ENCODE results near the gene PYROXD2. TPM values are rescaled to one million over a fixed set of nuclear protein-coding genes. Genes with fewer than 3 reads are reported as not detected.

The PYROXD2 gene
- total RNA-seq, 1 donor from 2014 or later = 5.0 TPM

DNA sequence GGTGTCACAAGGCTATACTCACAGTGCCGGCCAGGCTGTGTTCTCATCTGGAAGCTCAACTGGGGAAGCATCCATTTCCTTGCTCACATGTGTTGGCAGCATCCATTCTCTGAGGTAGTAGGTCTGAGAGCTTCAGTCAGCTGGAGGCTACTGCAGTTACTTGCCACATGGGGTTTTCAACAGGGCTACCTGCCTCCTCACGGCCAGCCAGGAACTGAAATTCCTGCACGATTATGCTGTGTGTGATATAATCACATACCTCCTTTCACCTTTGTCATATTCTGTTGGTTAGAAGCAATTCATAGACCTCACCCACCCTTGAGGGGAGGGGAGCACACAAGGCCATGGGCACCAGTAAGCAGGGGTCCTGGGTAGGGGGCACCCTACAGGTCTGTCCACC is 37.4 kb downstream of the PYROXD2 start:
- DNase-seq (ENCODE audit: low read depth, low spot score) = no peak
- Mint-ChIP-seq H3K27ac (ENCODE audit: unreplicated experiment) (no peak overlapping the region), H3K4me1 (peaks cover 3% of the 10 kb centered on the region), H3K27me3 (ENCODE audit: low read depth) (peaks cover 5% of the 10 kb centered on the region), H3K4me3 (no peak overlapping the region), H3K9me3 (no peaks in the 10 kb centered on the region), H3K36me3 (ENCODE audit: low read depth) (no peaks in the 10 kb centered on the region)
- TF ChIP-seq, protein P1, sequence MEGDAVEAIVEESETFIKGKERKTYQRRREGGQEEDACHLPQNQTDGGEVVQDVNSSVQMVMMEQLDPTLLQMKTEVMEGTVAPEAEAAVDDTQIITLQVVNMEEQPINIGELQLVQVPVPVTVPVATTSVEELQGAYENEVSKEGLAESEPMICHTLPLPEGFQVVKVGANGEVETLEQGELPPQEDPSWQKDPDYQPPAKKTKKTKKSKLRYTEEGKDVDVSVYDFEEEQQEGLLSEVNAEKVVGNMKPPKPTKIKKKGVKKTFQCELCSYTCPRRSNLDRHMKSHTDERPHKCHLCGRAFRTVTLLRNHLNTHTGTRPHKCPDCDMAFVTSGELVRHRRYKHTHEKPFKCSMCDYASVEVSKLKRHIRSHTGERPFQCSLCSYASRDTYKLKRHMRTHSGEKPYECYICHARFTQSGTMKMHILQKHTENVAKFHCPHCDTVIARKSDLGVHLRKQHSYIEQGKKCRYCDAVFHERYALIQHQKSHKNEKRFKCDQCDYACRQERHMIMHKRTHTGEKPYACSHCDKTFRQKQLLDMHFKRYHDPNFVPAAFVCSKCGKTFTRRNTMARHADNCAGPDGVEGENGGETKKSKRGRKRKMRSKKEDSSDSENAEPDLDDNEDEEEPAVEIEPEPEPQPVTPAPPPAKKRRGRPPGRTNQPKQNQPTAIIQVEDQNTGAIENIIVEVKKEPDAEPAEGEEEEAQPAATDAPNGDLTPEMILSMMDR (conservative IDR thresholded peaks at IDR 0.05) = no peak

DNA sequence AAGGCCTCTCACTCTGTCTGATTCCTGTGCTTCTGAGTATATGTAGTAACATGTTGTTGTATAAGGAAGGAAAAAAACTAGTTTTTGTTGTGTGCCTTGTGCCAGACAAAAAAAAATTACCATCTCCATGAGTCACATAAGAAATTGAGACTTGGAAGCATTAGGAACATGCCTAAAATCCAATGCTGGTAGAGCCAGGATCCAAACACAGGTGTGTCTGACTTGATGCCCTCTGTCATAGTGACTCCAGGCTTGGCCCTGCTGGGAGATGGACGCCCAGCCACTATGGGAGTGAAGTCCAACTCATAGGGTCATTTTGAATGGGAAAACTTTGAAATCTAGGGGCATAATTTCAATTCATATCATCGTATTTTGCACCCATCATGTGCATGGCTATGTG is 38.0 kb downstream of the PYROXD2 start:
- Mint-ChIP-seq H3K4me3 (no peak overlapping the region), H3K36me3 (ENCODE audit: low read depth) (no peaks in the 10 kb centered on the region), H3K4me1 (no peaks in the 10 kb centered on the region), H3K9me3 (no peaks in the 10 kb centered on the region), H3K27ac (ENCODE audit: unreplicated experiment) (no peak overlapping the region), H3K27me3 (ENCODE audit: low read depth) (peaks cover 5% of the 10 kb centered on the region)
- no peak for DNase-seq (ENCODE audit: low read depth, low spot score)
- TF ChIP-seq, protein P1 (conservative IDR thresholded peaks at IDR 0.05) = no peak

DNA sequence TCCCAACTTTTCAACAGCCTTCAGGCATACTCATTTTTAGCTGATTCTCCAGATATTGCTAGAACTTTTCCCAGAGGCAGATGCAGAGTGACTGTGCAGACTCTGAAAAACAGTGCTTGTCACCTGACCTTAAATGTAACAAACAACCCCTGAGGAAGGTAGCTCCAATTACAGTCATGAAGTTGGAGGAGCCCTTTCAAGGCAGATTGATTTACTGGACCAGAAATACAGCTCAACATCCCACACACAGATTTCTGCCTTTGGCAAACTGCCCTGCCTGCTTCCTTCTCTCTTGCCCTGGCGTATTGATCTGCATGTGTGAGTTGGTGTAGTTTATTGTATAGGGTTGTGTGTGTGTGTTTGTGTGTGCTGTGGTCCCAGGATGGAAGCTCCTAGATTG is 38.5 kb downstream of the PYROXD2 start:
- H3K4me3 Mint-ChIP-seq = no peak overlapping the region
- H3K27ac Mint-ChIP-seq (ENCODE audit: unreplicated experiment) = no peak overlapping the region
- H3K27me3 Mint-ChIP-seq (ENCODE audit: low read depth) = peaks cover 5% of the 10 kb centered on the region

DNA sequence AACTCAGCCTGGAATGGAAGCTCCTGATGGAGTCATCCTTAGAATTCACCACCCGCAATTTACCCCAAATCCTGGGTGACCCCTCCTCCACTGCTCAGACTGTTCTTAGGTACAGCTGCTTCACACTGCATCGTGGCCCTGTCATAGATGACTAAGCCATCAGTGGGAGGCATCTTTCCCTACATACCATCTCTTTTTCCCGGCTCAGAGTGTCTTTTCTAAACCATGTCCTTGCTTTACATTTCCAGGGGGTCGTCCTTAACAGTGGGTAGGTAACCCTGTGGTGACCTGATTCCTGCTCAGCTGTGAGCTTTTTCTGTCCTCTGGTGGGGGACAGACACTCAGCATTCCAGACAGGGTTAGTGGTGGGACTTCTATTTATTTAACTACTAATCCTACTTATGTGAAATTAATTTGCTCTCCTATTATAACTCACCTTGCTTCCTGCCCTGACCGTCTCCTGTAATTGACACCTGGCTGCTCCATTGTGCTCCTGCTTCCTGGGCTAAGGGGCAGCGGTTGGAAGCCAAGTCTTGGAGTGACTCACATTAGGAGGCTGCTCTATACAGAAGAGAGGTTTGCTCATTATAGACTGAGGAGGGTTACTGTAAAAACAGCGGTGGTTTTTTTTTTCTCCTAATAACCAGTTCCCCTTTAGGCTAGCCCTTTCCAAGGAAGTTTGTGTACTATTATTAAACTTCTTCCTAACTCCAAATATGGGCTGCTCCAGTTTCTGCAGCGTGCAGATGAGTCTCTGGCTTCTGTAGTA is 40.6 kb downstream of the PYROXD2 start:
- no peak overlapping the region for H3K4me3 Mint-ChIP-seq
- no peaks in the 10 kb centered on the region for H3K36me3 Mint-ChIP-seq (ENCODE audit: low read depth)
- peaks cover 3% of the 10 kb centered on the region for H3K4me1 Mint-ChIP-seq
- H3K27ac Mint-ChIP-seq (ENCODE audit: unreplicated experiment) = no peak overlapping the region
- TF ChIP-seq, protein P1 (conservative IDR thresholded peaks at IDR 0.05) = no peak
- peaks cover 5% of the 10 kb centered on the region for H3K27me3 Mint-ChIP-seq (ENCODE audit: low read depth)
- DNase-seq (ENCODE audit: low read depth, low spot score) = no peak
- H3K9me3 Mint-ChIP-seq = no peaks in the 10 kb centered on the region

More for the DNA sequence above, 38.5 kb downstream of the PYROXD2 start:
- no peaks in the 10 kb centered on the region for H3K4me1 Mint-ChIP-seq
- no peak for DNase-seq (ENCODE audit: low read depth, low spot score)
- TF ChIP-seq, protein P1 (conservative IDR thresholded peaks at IDR 0.05) = no peak
- no peaks in the 10 kb centered on the region for H3K9me3 Mint-ChIP-seq
- no peaks in the 10 kb centered on the region for H3K36me3 Mint-ChIP-seq (ENCODE audit: low read depth)

DNA sequence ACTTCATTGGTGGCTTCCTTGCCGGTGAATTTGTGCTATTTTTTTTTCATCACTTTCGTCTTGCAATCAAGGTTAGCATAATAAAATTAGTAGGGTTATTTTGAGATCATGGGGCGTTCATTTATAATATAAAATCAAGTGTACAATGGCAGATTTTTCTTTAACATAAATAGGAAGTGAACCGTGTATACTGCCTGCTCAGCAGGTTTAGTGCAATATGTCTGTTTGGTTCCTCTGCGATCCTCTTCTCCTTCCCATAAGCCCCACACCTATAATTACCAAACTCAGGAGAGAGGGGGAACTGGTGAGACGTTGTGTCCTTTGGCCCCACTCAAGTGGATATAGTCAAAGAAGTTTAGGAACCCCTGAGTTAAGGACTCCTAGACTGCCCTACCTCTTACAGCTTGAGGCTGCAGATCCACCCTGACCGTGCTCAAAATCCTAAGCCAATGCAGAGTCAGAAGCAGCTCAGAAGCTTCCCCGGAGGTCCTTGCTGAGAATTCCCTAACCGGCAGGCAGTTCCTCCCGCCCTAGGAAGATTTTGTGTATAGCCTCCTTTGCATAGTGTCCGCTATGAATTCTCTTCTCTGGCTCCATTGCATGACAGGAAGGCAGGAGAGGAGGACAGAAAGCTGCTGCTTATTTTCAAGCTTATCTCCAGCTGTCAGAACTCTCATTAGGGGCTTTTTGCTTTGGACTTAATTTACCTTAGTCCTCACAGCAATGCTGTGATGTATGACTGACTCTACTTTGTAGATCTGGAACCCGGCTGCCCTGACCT is 41.5 kb downstream of the PYROXD2 start:
- Mint-ChIP-seq H3K4me1 (peaks cover 4% of the 10 kb centered on the region), H3K9me3 (no peaks in the 10 kb centered on the region), H3K36me3 (ENCODE audit: low read depth) (no peaks in the 10 kb centered on the region), H3K4me3 (no peak overlapping the region), H3K27me3 (ENCODE audit: low read depth) (peaks cover 5% of the 10 kb centered on the region), H3K27ac (ENCODE audit: unreplicated experiment) (no peak overlapping the region)
- DNase-seq (ENCODE audit: low read depth, low spot score) = no peak
- TF ChIP-seq, protein P1 (conservative IDR thresholded peaks at IDR 0.05) = no peak

All from neural crest cell (in vitro differentiated cells).